CD4-positive, alpha-beta T cell treated with Interleukin-12 subunit alpha and Interleukin-12 subunit beta, for 1 hour (primary cell): Measurements from ENCODE around the gene POLE.
A peak's percentile ranks its signal among the peaks of the same experiment; 100 is the strongest.
"Not testable (repeated sequence)": the region's sequence is repeated elsewhere in the genome, so short reads cannot be mapped to it uniquely, and the experiment has no call there.

Experiments
- DNase-seq: peaks from one replicate; pipeline ENCODE4 v3.0.0-alpha.2; 2020

The POLE gene

DNA sequence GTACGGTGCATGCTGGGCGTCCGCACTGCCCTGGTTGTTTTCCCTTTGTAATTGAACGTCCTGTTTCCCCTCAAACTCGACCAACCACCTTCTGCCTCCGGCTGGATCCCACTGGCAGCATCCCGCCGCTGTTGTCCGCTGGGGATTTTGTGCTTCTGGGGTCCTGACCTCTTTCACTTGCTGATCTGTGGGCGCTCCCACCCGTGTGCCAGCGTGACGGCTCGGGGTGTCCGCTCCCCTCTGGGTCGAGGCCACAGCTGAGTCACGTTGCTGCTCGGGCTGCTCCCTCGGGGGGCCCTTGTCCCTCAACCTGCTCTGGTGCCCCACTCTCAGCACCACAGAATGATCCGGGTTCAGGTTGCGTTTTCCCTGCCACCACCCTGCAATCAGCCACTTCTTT, 31.5 kb upstream of the POLE start:
- DNase-seq = no peak

DNA sequence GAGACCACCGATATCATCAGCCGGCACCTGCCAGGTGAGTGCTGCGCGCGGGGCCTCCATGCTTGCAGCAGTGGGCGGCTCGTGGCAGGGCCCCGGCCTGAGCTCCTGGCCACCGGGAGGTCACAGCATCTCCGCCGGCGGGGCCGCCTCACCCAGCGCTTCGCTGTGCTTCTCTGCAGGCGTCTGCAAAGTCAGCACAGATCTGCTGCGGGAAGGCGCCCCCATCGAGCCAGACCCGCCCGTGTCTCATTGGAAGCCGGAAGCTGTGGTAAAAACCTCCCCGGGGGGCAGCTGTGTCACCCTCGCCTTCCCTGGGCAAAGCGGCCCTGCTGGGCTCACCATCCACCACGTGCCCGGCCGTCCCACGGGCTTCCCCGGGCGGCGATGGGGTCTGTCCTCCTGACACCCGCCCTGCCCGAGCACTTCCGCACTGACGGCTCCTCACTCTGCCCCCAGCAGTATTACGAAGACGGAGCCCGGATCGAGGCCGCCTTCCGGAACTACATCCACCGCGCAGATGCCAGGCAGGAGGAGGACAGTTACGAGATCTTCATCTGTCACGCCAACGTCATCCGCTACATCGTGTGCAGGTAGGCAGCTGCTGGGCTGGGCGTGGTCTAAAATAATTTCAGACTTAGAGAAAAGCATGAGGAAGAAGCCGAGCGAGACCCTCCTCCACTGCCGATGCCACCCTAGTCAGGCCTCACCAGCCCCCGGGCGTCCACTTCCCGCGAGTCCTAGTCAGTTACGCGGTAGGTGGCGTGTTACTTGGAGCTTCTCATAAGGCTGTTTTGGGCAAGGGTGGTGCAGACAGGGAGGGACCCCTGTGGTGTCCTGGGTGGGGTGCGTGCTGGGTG, 30.6 kb upstream of the POLE start:
- DNase-seq = no peak

DNA sequence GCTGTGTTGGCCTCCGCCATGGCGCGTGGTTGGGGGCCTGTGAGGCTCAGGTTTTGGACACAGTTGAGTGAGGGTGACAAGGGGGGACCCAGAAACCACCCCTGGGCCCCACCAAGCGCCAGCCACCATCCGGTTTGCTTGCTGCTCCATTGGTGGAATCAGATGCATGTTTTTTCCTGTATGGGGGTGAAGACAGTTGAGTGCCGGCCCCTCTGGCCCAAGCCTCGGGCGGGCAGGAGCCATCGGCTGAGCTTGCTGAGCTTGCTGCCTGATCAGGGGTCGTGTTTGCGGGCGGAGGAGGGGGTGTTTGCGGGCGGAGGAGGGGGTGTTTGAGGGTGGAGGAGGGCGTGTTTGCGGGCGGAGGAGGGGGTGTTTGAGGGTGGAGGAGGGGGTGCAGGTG, 29.9 kb upstream of the POLE start:
- DNase-seq = no peak

DNA sequence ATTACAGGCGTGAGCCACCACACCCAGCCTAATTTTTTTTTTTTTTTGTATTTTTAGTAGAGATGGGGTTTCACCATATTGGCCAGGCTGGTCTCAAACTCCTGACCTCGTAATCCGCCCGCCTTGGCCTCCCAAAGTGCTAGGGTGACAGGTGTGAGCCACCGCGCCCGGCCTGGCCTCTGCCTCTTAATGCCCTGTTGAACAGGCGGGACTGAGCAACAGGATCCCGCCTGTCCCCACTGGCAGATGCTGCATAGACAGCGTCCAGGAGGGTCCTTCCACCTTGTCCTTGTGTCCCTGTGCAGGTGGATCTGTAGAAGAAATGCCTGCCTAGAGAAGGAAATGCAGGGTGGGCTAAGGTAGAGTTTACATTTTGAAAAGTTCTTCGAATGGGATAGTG, 29.2 kb upstream of the POLE start:
- no peak for DNase-seq

DNA sequence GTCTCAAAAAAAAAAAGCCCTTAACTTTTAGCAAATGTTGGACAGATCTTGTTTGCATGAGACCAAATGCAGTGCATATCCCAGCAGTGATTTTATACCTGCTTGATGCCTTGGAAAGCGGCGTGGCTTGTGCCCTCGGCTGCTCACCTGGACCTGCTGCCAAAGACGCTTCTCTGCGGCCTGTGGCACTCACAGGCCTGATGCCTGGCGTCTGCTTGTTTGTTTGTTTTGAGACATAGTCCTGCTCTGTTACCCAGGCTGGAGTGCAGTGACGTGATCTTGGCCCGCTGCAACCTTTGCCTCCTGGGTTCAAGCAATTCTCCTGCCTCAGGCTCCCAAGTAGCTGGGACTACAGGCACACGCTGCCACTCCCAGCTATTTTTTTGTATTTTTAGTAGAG, 28.7 kb upstream of the POLE start:
- DNase-seq = no peak

DNA sequence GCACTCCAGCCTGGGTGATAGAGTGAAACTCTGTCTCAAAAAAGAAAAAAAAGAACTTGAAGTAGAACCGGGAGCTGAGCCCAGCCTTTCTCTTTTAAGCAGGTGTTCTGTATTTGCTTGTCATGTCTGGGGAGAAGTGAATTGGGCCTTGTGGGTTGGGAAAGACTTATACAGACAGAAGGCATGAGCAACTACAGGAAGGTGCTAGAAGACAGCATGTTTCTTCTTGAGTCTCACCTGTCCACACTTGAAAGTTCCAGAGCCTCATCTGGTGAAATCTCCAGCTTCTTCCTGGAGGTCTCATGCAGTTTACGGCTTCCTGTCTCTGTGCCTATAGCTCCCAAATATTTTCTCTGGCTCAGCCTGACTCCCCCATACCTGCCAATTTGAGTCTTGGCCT, 26.0 kb upstream of the POLE start:
- DNase-seq = no peak

DNA sequence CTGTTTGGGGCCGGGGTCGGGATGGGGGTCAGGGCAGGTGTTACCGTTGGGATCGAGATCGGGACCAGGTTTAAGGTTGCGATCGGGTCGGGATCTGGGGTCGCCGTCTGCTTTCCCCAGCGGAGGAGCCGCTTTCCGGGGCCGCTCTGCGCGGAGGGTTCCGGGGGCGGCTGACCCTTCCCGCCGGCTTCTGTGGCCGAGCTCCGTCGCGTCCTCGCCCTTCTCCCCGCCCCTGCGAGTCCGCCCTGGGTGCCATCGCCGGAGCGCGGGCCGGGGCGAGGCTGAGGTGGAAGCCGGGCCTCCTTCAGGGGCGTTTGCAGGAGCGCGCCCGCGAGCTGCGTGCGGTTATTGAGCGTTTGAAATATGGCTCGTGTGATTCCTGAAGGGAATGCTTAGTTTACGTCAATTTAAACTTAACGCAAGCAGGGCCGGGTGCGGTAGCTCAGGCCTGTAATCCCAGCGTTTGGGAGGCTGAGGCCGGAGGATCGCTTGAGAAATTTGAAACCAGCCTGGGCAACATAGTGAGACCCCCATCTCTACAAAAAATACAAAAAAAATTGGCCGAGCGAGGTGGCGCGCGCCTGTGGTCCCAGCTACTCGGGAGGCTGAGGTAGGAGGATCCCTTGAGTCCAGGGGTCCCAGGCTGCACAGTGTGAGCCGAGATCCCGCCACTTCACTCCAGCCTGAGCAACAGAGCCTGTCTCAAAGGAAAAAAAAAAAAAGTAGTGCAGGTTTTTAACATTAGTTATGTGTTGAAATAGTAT, 24.1 kb upstream of the POLE start:
- DNase-seq = peak; percentile 7

DNA sequence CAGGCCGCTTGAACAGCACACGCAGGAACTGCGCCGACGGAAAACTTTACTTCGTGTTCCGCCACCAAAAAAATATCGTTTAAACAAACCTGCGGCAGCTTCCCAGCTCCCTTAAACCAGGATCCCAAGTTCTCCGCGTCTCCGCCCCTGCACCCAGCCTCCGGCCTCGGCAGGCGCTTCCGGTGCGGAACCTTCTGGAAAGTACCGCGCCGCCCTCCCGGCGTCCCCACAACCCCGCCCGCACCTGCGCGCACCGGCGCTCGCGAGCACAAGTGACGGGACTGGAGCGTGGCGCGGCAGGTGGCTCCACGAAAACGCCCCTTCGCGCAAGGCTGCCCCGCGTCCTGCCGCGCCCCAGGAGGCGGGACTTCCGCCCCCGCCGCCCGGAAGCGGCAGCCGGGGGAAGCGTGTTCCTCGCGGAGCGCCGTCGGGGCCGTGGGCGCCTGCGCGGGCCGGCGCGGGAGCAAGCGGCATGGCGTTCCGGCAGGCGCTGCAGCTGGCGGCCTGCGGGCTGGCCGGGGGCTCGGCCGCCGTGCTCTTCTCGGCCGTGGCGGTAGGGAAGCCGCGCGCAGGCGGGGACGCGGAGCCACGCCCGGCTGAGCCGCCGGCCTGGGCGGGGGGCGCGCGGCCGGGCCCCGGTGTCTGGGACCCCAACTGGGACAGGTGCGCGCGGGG, 23.4 kb upstream of the POLE start, which contains the start of gene PGAM5:
Gene PGAM5 (plus strand): TSS at position 438 of the 675 bp plus-strand sequence. CDS start 35 bp downstream, at position 473.
- DNase-seq = peak; percentile 96

DNA sequence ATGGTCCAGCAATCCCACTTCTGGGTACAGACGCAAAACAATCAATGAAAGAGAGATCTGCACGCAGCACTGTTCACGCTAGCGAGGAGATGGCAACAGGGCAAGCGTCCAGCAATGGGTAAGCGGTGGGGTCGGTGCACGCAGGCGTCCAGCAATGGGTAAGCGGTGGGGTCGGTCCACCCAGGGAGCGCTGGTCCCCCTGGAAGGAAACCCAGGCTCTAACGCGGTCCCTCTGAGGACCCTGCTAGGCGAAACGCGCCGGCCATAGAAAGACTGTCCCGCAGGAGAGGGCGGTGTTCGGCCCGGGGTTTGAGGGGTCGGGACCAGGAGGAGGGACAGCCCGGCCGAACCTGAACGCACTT, 22.9 kb upstream of the POLE start:
- no peak for DNase-seq

DNA sequence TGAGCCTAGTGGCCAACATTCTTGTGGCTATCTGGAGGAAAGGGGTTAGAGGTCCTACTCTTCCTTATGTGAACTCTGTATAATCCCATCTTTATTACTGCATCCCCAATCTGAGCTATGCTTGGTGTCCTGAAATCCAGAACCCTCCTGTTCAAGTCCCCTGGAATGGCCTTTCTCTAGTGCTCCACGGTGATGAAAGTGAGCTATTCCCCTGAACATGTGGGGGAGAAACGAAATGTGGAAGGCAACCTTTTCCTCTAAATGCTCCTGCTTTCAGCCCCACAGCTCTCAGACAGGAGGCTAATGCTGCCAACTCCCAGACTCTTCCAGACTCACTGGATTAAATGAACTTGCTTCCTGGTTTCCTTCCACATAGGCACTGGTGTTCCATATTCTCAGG, 21.0 kb upstream of the POLE start:
- DNase-seq = no peak

DNA sequence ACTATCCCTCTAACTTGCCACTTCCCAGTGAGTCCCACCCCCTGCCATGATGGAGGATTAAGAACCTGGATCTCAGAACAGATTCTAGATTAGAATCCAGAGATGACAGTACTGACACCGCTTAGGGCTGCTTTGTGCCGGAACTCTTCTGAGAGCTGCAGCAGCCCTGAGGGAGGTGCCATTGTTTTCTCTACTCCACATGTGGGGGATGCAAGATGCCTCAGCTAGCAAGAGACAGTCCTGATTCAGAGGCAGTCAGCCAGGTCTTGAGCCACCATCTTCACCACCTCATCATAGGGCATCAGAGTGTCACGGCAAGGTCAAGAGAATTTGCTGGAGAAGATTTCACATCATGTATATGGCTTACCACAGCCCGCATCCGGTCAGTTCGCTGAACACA, 20.1 kb upstream of the POLE start:
- DNase-seq = no peak

DNA sequence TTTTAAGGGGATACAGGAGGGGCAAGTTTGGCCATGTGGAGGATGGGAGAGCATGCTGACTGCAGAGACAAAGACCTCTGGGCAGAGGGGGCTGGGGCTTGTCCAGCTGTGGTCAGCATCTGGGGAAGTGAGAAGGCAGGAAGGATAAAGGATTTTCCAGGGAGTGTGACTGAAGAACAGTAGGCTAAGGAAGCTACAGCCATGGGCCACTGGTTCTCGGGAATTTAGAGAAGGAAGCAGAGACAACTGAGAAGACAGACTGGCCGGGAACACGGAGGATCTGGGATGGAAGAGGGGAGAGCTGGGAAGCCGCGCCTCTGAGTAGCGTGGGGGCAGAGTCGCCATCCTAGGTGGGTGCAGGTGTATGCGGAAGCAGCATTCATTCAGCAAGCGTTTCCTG, 16.5 kb upstream of the POLE start:
- no peak for DNase-seq

DNA sequence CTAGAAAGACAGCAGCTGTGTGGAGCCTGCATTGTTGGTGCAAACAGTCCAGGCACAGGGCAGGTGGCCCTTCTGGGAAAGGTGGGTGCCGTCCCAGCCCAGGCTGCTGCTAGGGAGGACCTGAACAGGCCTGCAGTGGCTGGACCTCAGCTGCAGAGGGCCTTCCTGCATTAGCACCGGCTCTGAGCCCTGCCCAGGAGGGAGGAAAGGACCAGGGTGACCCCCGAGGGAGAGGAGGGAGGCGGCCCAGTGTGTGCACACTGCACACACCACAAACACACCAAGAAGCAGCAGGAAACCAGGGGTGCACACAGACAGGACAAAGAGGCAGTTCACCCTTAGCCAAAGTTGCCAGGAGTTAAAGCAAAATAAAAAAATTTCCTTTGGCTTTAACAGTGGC, 15.5 kb upstream of the POLE start:
- DNase-seq = no peak

DNA sequence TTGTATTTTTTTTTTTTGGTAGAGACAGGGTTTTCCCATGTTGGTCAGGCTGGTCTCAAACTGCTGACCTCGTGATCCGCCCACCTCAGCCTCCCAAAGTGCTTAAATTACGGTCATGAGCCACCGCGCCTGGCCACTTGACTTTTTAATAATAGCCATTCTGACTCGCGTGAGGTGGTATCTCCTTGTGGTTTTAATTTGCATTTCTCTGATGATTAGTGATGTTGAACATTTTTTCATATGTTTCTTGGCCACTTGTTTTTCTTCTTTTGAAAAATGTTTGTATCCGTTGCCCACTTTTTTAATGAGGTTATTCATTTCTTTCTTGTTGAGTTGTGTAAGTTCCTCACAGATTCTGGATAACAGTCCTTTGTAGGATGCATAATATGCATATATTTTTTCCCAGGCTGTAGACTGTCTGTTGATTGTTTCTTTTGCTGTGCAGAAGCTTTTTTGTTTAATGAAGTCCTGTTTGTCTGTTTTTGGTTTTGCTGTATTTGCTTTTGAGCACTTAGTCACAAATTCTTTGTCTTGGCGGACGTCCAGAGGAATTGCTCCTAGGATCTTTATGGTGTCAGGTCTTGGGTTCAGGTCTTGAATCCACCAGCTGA, 13.2 kb upstream of the POLE start:
- no peak for DNase-seq

DNA sequence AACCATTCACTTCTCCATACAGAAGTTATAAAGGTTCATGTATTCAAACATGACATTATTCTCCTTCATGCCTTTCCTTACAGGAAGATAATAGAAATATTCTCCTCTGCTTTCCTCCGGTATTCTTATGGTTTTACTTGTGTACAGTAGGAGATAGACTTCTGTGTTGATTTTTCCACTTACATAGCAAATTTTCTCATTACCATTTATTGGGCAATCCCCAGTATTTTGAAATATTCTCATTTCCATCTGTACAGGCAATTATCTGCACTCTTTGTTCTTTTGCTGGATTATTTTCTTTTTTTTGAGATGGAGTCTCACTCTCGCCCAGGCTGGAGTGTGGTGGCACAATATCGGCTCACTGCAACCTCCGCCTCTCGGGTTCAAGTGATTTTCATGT, 11.2 kb upstream of the POLE start:
- no peak for DNase-seq

DNA sequence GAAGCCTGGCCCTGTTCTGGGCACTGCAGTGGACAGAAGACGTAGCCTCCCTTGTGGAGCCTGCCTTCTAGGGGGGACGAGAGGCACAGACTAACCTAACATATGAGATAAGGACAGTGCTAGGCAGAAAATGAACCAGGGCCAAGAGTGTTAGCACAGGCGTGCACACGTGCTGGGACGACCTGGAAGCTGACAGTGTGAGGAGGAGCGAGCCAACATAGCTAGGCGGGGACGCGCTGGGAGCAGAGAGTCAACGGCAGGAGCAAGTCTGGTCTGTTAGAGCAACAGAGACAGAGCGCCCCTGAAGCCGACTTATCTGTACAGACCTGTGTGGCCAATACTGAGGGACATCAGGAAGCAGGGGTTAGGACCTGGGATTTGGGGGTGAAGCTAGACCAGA, 8.3 kb upstream of the POLE start:
- no peak for DNase-seq

DNA sequence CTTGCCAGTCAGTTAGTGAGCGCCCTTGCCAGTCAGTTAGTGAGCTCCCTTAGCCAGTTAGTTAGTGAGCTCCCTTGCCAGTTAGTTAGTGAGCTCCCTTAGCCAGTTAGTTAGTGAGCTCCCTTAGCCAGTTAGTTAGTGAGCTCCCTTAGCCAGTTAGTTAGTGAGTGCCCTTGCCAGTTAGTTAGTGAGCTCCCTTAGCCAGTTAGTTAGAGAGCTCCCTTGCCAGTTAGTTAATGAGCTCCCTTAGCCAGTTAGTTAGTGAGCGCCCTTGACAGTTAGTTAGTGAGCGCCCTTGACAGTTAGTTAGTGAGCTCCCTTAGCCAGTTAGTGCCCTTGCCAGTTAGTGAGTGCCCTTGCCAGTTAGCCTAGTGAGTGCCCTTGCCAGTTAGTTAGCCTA, 7.7 kb upstream of the POLE start:
- DNase-seq = not testable (repeated sequence)

DNA sequence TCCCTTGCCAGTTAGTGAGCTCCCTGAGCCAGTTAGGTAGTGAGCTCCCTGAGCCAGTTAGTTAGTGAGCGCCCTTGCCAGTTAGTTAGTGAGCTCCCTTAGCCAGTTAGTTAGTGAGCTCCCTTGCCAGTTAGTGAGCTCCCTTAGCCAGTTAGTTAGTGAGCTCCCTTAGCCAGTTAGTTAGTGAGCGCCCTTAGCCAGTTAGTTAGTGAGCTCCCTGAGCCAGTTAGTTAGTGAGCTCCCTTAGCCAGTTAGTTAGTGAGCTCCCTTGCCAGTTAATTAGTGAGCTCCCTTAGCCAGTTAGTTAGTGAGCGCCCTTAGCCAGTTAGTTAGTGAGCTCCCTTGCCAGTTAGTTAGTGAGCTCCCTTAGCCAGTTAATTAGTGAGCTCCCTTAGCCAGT, 4.9 kb upstream of the POLE start:
- DNase-seq = not testable (repeated sequence)

DNA sequence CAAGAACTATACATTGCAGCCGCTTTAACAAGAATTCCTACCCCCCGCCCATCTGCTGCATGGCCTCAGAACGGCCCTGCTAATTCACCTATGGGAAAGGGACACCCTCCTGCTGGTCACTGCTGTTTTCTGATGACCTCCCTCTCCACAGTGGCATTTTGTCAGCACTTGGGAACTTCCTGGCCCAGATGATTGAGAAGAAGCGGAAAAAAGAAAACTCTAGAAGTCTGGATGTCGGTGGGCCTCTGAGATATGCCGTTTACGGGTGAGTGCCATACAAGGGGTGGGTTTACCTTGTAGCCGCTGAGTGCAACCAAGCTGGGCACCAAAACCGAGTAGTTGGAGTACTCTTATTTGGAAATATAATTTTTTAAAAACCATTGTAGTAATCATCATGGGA, 3.0 kb upstream of the POLE start:
- no peak for DNase-seq

DNA sequence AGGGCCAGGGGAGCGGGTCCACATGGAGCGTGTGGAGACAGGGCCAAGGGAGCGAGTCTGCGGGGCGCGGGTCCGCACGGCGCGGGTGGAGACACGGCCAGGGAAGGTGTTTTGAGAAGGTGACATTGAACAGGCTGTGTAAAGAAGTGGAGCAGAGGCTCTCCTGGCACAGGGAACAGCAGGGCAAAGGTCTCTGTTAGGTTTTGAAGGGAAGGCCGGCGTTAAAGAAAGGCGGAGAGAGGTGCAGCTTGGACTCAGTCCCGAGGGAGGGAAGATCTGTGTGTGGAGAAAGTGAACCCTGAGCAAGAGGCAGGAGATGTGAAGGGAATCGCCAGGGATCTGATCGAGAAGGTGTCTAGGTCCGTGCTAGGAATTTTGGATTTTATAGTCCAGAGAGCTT, 2.1 kb upstream of the POLE start:
- no peak for DNase-seq

DNA sequence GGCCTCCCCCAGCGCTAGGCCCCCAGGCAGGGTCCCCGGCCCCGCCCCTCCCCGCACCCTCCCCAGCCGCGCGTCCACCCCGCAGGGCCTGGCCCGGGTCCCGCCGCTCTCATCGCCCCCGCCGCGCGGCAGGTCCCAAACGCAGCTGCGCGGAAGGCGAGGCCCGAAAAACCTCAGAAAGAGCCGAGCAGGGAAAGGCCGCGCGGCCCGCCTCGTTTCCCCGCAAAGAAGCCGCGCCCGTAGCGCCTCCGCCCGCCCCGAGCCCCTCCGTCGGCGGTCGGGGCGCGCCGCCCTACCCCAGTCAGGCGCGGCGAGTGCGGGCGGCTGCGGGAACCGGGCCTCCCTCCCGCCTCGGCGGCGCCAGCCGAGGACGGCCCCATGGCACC, 324 bp downstream of the POLE start:
- DNase-seq = no peak

DNA sequence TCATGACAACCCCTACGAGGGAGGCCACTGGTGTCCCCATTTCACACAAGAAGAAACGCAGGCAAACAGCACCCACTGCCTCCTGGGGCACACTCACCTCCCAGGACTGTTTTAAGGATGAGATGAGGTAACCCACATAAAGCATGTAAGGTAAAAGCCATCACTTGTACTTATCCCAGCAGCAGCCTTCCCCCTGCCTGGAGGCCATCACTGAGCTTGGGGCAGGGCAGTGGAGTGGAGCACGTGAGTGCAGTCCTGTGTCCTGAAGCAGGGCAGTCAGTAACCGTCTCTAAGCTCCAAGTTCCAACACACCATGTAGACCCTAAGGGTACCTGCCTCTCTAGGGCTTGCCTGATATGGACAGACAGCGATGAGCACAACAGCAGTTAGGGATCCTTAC, 1.7 kb downstream of the POLE start:
- no peak for DNase-seq

DNA sequence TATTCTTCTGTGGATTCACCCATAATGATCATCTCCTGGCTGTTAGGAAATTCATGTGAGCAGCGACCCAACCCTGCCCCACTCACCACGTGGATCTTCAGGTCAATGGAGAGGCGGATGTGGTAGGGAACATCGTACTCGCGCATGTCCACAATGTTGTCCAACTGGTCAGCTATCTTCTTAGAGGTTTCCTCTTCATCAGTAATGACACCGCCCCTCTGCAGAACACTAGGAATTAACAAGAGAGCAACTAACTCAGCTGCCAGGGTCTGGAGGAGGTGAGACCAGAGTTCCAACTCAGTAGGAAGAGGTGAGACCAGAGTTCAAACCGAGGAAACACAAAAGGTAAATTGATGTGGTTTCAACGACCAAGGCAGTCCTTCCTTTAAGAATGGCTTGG, 9.7 kb downstream of the POLE start:
- no peak for DNase-seq
